ENCODE data around the gene NCOA3. TPM values are rescaled to one million over a fixed set of nuclear protein-coding genes. Genes with fewer than 3 reads are reported as not detected.

The NCOA3 gene
- total and polyA plus RNA-seq, 2 experiments from 2014 or later = 6.7 to 25.8 TPM

GRCh38 chr20:47669927-47670890 is 168.5 kb downstream of the NCOA3 start:
- Histone ChIP-seq H3K27me3 (ENCODE audit: insufficient read depth) (no peaks in the 10 kb centered on the region), H2AFZ (no peak overlapping the region), H3K36me3 (ENCODE audit: insufficient read depth) (no peaks in the 10 kb centered on the region), H3K4me1 (ENCODE audit: insufficient read depth) (no peaks in the 10 kb centered on the region), H4K20me1 (replicated peaks; ENCODE audit: insufficient read depth) (no peaks in the 10 kb centered on the region; the same call in 1 of the 2 replicates), H3F3A (replicated peaks; ENCODE audit: low read depth) (no peaks in the 10 kb centered on the region), H3K79me2 (replicated peaks; ENCODE audit: insufficient read depth) (no peaks in the 10 kb centered on the region), H3K4me3 (no peak overlapping the region), H3K4me2 (no peak overlapping the region), H3K27ac (ENCODE audit: low read depth) (no peak overlapping the region), H3K9me2 (ENCODE audit: insufficient read depth) (no peaks in the 10 kb centered on the region)
- H3K4me3 Mint-ChIP-seq = no peak overlapping the region
- H3K27me3 Mint-ChIP-seq (ENCODE audit: insufficient read depth, low read depth, poor library complexity) = peaks cover 3% of the 10 kb centered on the region
- no peak overlapping the region for H3K27ac Mint-ChIP-seq
- H3K9me3 Mint-ChIP-seq = no peaks in the 10 kb centered on the region
- ATAC-seq (no peak), DNase-seq (ENCODE audit: low spot score) (no peak)
- TF ChIP-seq ZNF114 (CRISPR knock-in tag; IDR thresholded peaks at IDR 0.05) (no peak), CREB1 (CRISPR knock-in tag; IDR thresholded peaks at IDR 0.05; ENCODE audit: low read depth) (no peak), ZNF331 (CRISPR knock-in tag; IDR thresholded peaks at IDR 0.05; ENCODE audit: low read depth) (no peak), EZH2 (IDR thresholded peaks at IDR 0.05; ENCODE audit: low read depth, unreplicated experiment) (no peak), CTCF (conservative IDR thresholded peaks at IDR 0.05; ENCODE audit: low read depth in 2 of 2) (no peak), NANOG (IDR thresholded peaks at IDR 0.05; ENCODE audit: borderline replicate concordance) (no peak), ZNF462 (CRISPR knock-in tag; IDR thresholded peaks at IDR 0.05) (no peak), STAT1 (IDR thresholded peaks at IDR 0.05; ENCODE audit: unreplicated experiment) (no peak), JUNB (IDR thresholded peaks at IDR 0.05; ENCODE audit: unreplicated experiment) (no peak), POLR2AphosphoS5 (IDR thresholded peaks at IDR 0.05; ENCODE audit: low read depth) (no peak), ETS1 (IDR thresholded peaks at IDR 0.05) (no peak), EZH2phosphoT487 (IDR thresholded peaks at IDR 0.05; ENCODE audit: unreplicated experiment) (no peak), REST (IDR thresholded peaks at IDR 0.05; ENCODE audit: unreplicated experiment) (no peak)
- no peaks in the 10 kb centered on the region; the same call in 2 of the 3 replicates for H3K36me3 Mint-ChIP-seq (ENCODE audit: low read depth)
- peaks cover 6% of the 10 kb centered on the region for H3K4me1 Mint-ChIP-seq

All from GM23338 (cell line).